K562 (cell line): Measurements from ENCODE around the gene PTPRE. TPM values are rescaled to one million over a fixed set of nuclear protein-coding genes. Genes with fewer than 3 reads are reported as not detected.

Experiments
- ATAC-seq: fragments of 200-7000 bp; cut with Tn5 transposase; 3 replicates; pipeline ENCODE4 v1.9.1; 2020; ENCODE audit warnings: moderate library complexity
- BruUV-seq: library from RNA; stranded (reverse); fragments of 400-500 nt; replicated peaks from 2 replicates; lab custom pipeline; 2021; lab: Mats Ljungman, UMichigan
- CTCF ChIA-PET: fragments of 300-600 bp; formaldehyde crosslinking; extraction: SDS; loops from one replicate; lab custom pipeline; 2021; ENCODE audit warnings: low intra/inter-chr PET ratio; lab: Yijun Ruan, JAX
- POLR2A ChIA-PET: fragments of 300-600, 350-650 bp; sonication (Branson Sonifier 250); formaldehyde crosslinking; extraction: SDS; loops from one replicate; lab custom pipeline; 2021; ENCODE audit warnings: antibody characterized with exemption, inconsistent platforms; lab: Yijun Ruan, JAX
- DNase-seq, 4 experiments: peaks; one replicate each; pipeline versions ENCODE4 v3.0.0 to v3.0.0-alpha.2; 2011 to 2018; ENCODE audit warnings: low spot score in 3 of 4, mixed read lengths in 3 of 4; ENCODE audit errors: extremely low read depth in 1 of 4
- FAIRE-seq: peaks from 2 replicates; lab custom pipeline; 2011; peaks lifted over from hg19 to GRCh38; lab: Jason Lieb, UNC
- H2AFZ ChIP-seq: 2 replicates; pipeline ENCODE4 v1.6.0; 2011; ENCODE audit warnings: low read depth, low read length, control low read depth, inconsistent platforms
- H3K27ac ChIP-seq: fragments of 200-600 bp; 3 replicates; pipeline ENCODE4 v1.8.0; 2011; ENCODE audit warnings: low read depth, mild to moderate bottlenecking, control low read depth, inconsistent platforms, low read length, moderate library complexity, mixed read lengths; ENCODE audit errors: extremely low read depth
- H3K27me3 ChIP-seq, 2 experiments: fragments of 300-600 bp in 1 of 2; 2 replicates in 1 of 2; 3 replicates in 1 of 2; pipeline versions ENCODE4 v1.6.0 to v1.8.0; 2011; ENCODE audit warnings: inconsistent platforms in 2 of 2, low read length in 2 of 2, mild to moderate bottlenecking in 1 of 2, mixed read lengths in 1 of 2, moderate library complexity in 1 of 2; ENCODE audit not compliant: control insufficient read depth in 2 of 2, insufficient read depth in 2 of 2
- H3K36me3 ChIP-seq: fragments of 300-600 bp; 3 replicates; pipeline ENCODE4 v1.8.0; 2011; ENCODE audit warnings: mild to moderate bottlenecking, low read length, inconsistent platforms; ENCODE audit not compliant: control insufficient read depth, insufficient read depth
- H3K4me1 ChIP-seq, 2 experiments: fragments of 200-600 bp in 1 of 2; replicated peaks in 1 of 2; 2 replicates in 1 of 2; 3 replicates in 1 of 2; pipeline versions ENCODE4 v1.5.1 to v1.8.0; 2011; ENCODE audit warnings: inconsistent platforms in 2 of 2, low read length in 2 of 2, mild to moderate bottlenecking in 1 of 2, mixed read lengths in 1 of 2, moderate library complexity in 1 of 2; ENCODE audit not compliant: control insufficient read depth in 2 of 2, insufficient read depth in 2 of 2
- H3K4me2 ChIP-seq: 2 replicates; pipeline ENCODE4 v1.6.1; 2011; ENCODE audit warnings: low read length, control low read depth, inconsistent platforms, mixed read lengths; ENCODE audit not compliant: insufficient read depth
- H3K4me3 ChIP-seq: fragments of 200-600 bp; sonication (generic), shearing (Covaris generic); 2 replicates; pipeline ENCODE4 v1.5.1; 2016; ENCODE audit warnings: control low read depth, inconsistent platforms
- H3K79me2 ChIP-seq: fragments of 200-600 bp; 3 replicates; pipeline ENCODE4 v1.8.0; 2011; ENCODE audit warnings: low read length, inconsistent platforms; ENCODE audit not compliant: control insufficient read depth, insufficient read depth
- H3K9ac ChIP-seq, 2 experiments: 2 replicates each; pipeline versions ENCODE4 v1.6.0 to v1.6.1; 2011; ENCODE audit warnings: low read depth in 2 of 2, low read length in 2 of 2, control low read depth in 1 of 2, inconsistent platforms in 1 of 2, mild to moderate bottlenecking in 1 of 2, mixed read lengths in 1 of 2; ENCODE audit not compliant: insufficient read depth in 1 of 2
- H3K9me1 ChIP-seq: one replicate; pipeline ENCODE4 v1.6.0; 2011; ENCODE audit warnings: inconsistent platforms, mild to moderate bottlenecking, low read length, moderate library complexity; ENCODE audit not compliant: control insufficient read depth, insufficient read depth
- H3K9me3 ChIP-seq: replicated peaks from 2 replicates; pipeline ENCODE4 v1.5.1; 2011; ENCODE audit warnings: low read depth, low read length, inconsistent platforms; ENCODE audit not compliant: control insufficient read depth, insufficient read depth
- H4K20me1 ChIP-seq: replicated peaks from 2 replicates; pipeline ENCODE4 v1.6.1; 2011; ENCODE audit warnings: low read length, inconsistent platforms, mixed read lengths; ENCODE audit not compliant: control insufficient read depth, insufficient read depth
- CEBPB ChIP-seq: fragments of 450-650 bp; IDR thresholded peaks from 2 replicates; pipeline ENCODE4 v1.6.1; 2016; ENCODE audit warnings: missing genetic modification characterization, missing compliant biosample characterization
- CREB5 ChIP-seq: fragments of 250-450 bp; sonication (Bioruptor Pico); IDR thresholded peaks from 2 replicates; pipeline ENCODE4 v1.5.0; 2020; ENCODE audit warnings: mild to moderate bottlenecking
- MCM2 ChIP-seq: fragments of 450-650 bp; IDR thresholded peaks from 2 replicates; pipeline ENCODE4 v1.6.1; 2017; ENCODE audit warnings: low read depth, mild to moderate bottlenecking
- MCM7 ChIP-seq, 2 experiments: fragments of 450-650 bp; IDR thresholded peaks; 2 replicates each; pipeline ENCODE4 v1.6.1; 2016 to 2018
- NCOA2 ChIP-seq, 2 experiments: fragments of 450-650 bp; IDR thresholded peaks; 2 replicates each; pipeline ENCODE4 v1.6.1; 2018; ENCODE audit warnings: mild to moderate bottlenecking in 2 of 2, moderate library complexity in 1 of 2; ENCODE audit not compliant: partially characterized antibody in 2 of 2
- PRMT5 ChIP-seq: sonication (generic); formaldehyde crosslinking; IDR thresholded peaks from 2 replicates; pipeline ENCODE4 v1.5.0; 2020; ENCODE audit warnings: missing genetic modification reagents
- SAP30 ChIP-seq: fragments of 200-600 bp; sonication (generic); IDR thresholded peaks from 2 replicates; pipeline ENCODE4 v1.6.1; 2012; ENCODE audit warnings: borderline replicate concordance, low read depth, mild to moderate bottlenecking, moderate library complexity, low read length, control low read depth, inconsistent platforms; ENCODE audit not compliant: insufficient read depth, poor library complexity, severe bottlenecking
- TFAM ChIP-seq: fragments of 250-450 bp; sonication (Bioruptor Pico); conservative IDR thresholded peaks from 2 replicates; pipeline ENCODE4 v1.5.0; 2021; ENCODE audit warnings: mild to moderate bottlenecking, moderate library complexity
- TGIF2 ChIP-seq: sonication (generic); formaldehyde crosslinking; IDR thresholded peaks from 2 replicates; pipeline ENCODE4 v1.8.1; 2022; ENCODE audit warnings: mild to moderate bottlenecking, missing genetic modification reagents, moderate library complexity
- USF2 ChIP-seq: sonication (generic); formaldehyde crosslinking; IDR thresholded peaks from 2 replicates; pipeline ENCODE4 v1.5.0; 2020; ENCODE audit warnings: missing genetic modification reagents
- ZBTB1 ChIP-seq: sonication (generic); formaldehyde crosslinking; IDR thresholded peaks from 2 replicates; pipeline ENCODE4 v1.8.1; 2023; ENCODE audit warnings: missing genetic modification reagents, low read depth, mild to moderate bottlenecking, borderline replicate concordance
- ZBTB17 ChIP-seq: fragments of 450-650 bp; formaldehyde crosslinking; IDR thresholded peaks from 2 replicates; pipeline ENCODE4 v1.4.0; 2020; ENCODE audit warnings: mild to moderate bottlenecking
- ZBTB8A ChIP-seq: fragments of 450-650 bp; IDR thresholded peaks from 2 replicates; pipeline ENCODE4 v1.6.1; 2018; ENCODE audit warnings: mild to moderate bottlenecking, moderate library complexity; ENCODE audit not compliant: partially characterized antibody
- ZFP1 ChIP-seq: fragments of 450-650 bp; formaldehyde crosslinking; IDR thresholded peaks from 2 replicates; pipeline ENCODE4 v1.4.0; 2020; ENCODE audit warnings: mild to moderate bottlenecking, mixed read lengths
- ZNF24 ChIP-seq: fragments of 450-650 bp; IDR thresholded peaks from 2 replicates; pipeline ENCODE4 v1.6.1; 2016
- ZNF408 ChIP-seq: fragments of 250-450 bp; sonication (Bioruptor Pico); IDR thresholded peaks from 2 replicates; pipeline ENCODE4 v1.4.0; 2020; ENCODE audit warnings: low read depth, mild to moderate bottlenecking, moderate library complexity
- ZNF518B ChIP-seq: fragments of 250-450 bp; sonication (Bioruptor Pico); IDR thresholded peaks from 2 replicates; pipeline ENCODE4 v1.5.0; 2021; ENCODE audit warnings: mild to moderate bottlenecking, moderate library complexity
- WGBS: fragments of 100-300 bp; shearing (Covaris generic); methylation state at CpG from one replicate; pipeline ENCODE4 v1.1.6; 2016; ENCODE audit warnings: low coverage, mixed read lengths; ENCODE audit not compliant: insufficient coverage; ENCODE audit errors: missing lambda C conversion rate; 5-methylcytosine and 5-hydroxymethylcytosine counted together
- in situ Hi-C: fragments of 300-500 bp; cut with MboI; formaldehyde crosslinking; loops from 4 replicates; pipeline ENCODE4 v1.15.0; 2018; ENCODE audit warnings: inconsistent platforms, mixed read lengths
- intact Hi-C: fragments of 100-400 bp; cut with micrococcal nuclease; formaldehyde crosslinking; loops from 2 replicates; pipeline ENCODE4 v1.14.2; 2022
- polyA plus RNA-seq, 8 experiments: library from polyadenylated mRNA; depleted of rRNA in 4 of 8; stranded (reverse) in 5 of 8; unstranded in 3 of 8; fragments of >200 nt; fragmentation: Nextera tagmentation in 2 of 8; fragmentation: Illumina TruSeq in 1 of 8; extraction: Ambion mirVana in 2 of 8; extraction: Trizol in 1 of 8; gene quantifications; 2 replicates each; pipeline versions ENCODE4 v1.2.1 to v1.2.3, GENCODE V29; 2011 to 2014; ENCODE audit warnings: inconsistent platforms in 1 of 8, missing spikeins in 1 of 8
- total RNA-seq, 7 experiments: library from RNA; depleted of rRNA in 6 of 7; stranded (reverse); fragments of >200 nt in 6 of 7; fragmentation: Illumina TruSeq in 2 of 7; extraction: Trizol in 2 of 7; gene quantifications; 2 replicates each; pipeline versions ENCODE4 v1.2.1 to v1.2.3, GENCODE V29; 2011 to 2021; ENCODE audit warnings: low replicate concordance in 1 of 7

PTPRE gene
- total and polyA plus RNA-seq, 9 of the 15 experiments (the other 6 are each of a cell fraction or from before 2014, with no cell fraction given) = 0.01 to 0.13 (median 0.04) TPM; not detected in 4

- DNase-seq = no peak
- in situ Hi-C loops = no loop called here
- H3K36me3 ChIP-seq = no peaks in the 10 kb centered on the region
- intact Hi-C loops = no loop called here
- no peak overlapping the region for H3K4me3 ChIP-seq
- no peaks in the 10 kb centered on the region for H3K4me1 ChIP-seq
- H3K9ac ChIP-seq = no peak overlapping the region
- no peak overlapping the region for H3K27ac ChIP-seq
- no peak overlapping the region for H2AFZ ChIP-seq
- no peaks in the 10 kb centered on the region for H3K27me3 ChIP-seq
- H3K4me2 ChIP-seq = no peak overlapping the region
- no peaks in the 10 kb centered on the region for H3K79me2 ChIP-seq
- no peaks in the 10 kb centered on the region for H4K20me1 ChIP-seq
- no peak for ATAC-seq
- POLR2A ChIA-PET = interaction anchor here (0.5 kb wide), 1 partner anchor 92 kb away, joined by 3 read pairs; no protein-coding TSS in a partner anchor
- BruUV-seq = no TSS peak
- H3K9me1 ChIP-seq = no peaks in the 10 kb centered on the region
- CTCF ChIA-PET = no interaction called here
- no peak for FAIRE-seq
- no peak for TF ChIP-seq CEBPB (tag)
- TF ChIP-seq TFAM (CRISPR knock-in tag) = no peak
- TF ChIP-seq TGIF2 = no peak
- TF ChIP-seq ZNF24 = no peak
- TF ChIP-seq NCOA2 (IDR thresholded peaks at IDR 0.05; ENCODE audit: partially characterized antibody in 2 of 2) = no peak
- TF ChIP-seq ZBTB17 (CRISPR knock-in tag) = no peak
- TF ChIP-seq ZBTB1 (CRISPR knock-in tag) = no peak
- TF ChIP-seq USF2 (CRISPR knock-in tag) = no peak
- no peak for TF ChIP-seq MCM2
- no peak for TF ChIP-seq ZBTB8A
- TF ChIP-seq SAP30 = no peak
- no peak for TF ChIP-seq PRMT5
- TF ChIP-seq MCM7 (IDR thresholded peaks at IDR 0.05) = no peak
- TF ChIP-seq CREB5 = no peak
- TF ChIP-seq ZNF408 (CRISPR knock-in tag) = no peak
- no peak for TF ChIP-seq ZNF518B (CRISPR knock-in tag)
- no peak for TF ChIP-seq ZFP1 (CRISPR knock-in tag)
- WGBS = 2% methylated on average over 8 of the region's 10 CpGs
- H3K9me3 ChIP-seq = no peaks in the 10 kb centered on the region
Measured at GRCh38 chr10:127943336-127943910, 36.5 kb downstream of the PTPRE start.
